HS-5 (cell line): Measurements from ENCODE around the gene MAVS.
A peak's percentile ranks its signal among the peaks of the same experiment; 100 is the strongest.
"Not testable (repeated sequence)": the region's sequence is repeated elsewhere in the genome, so short reads cannot be mapped to it uniquely, and the experiment has no call there.

ENCODE experiments used
- DNase-seq: peaks from one replicate; pipeline ENCODE4 v3.0.0-alpha.2; 2012; ENCODE audit warnings: low read depth

Gene MAVS

DNA sequence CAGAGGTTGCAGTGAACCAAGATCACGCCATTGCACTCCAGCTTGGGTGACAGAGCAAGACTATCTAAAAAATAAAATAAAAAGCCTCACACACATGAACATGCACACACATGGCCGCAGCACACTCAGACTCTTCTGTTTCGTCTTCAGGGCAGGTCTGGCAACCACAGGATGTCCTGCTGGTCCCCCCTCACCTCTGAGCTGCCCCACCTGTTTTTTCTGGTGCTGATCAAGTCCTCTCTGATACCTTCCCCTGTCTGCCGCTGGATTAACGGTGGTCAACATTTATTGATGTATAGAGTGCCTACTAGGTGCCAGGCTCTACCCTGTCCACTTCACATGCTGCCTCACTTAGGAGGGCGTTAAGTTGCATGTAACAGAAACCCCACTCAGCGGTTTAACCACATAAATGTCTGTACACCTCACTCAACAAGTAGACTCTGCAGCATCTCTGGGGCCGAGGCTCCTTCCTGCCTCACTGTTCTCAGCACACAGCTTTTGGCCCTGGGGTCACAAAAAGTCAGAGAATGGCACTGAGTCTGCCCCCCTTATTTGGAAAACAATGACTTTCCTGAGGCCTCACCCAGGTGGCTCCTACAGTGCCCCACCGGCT, 30.8 kb upstream of the MAVS start:
- DNase-seq, result no peak

DNA sequence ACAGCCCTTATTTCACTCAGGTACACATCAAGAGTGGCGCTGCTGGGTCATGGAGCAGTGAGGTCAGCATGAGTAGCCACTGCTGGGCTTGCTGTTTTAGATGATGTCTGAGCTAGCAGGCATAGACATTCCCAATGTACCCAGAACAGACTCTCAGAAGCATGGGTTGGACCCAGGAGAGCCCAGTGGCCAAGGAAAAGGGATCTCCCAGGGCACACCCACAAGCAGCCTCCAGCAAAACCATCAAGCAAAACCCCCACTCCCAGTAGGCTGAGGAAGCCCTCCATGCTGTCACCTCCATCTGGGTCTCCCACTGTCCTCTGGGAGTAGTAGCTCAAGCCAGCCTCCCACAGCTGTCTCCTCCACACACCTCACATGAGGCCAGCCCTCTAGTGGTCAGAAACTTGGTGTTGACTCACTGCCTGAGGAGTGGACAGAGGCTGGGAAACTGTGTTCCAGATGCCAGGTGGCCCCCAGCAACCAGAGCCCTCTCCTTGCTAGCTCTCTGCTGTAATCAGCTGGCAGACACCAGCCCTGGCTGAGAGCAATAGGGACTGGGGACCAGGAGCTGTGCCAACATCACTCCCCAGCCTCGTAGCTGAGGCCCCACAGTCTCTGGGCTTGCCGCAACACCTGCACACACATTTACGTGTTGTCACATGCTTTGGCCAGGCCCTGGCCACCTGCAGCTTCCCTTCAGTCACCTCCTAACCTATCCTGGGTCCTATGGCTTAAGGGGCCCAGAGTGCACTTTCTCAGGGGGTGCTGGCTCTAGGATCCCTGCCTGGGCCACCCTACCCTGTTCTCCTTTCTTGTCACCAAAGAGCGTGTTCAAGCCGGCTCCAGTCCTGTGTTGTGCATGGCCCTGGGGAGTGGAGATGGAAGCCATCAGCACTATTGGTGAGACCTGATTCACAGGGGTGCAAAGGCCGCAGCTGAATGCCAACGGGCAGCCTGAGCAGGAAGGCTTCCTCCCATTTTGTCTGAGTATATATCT, 28.2 kb upstream of the MAVS start:
- DNase-seq, result peak; percentile 56

DNA sequence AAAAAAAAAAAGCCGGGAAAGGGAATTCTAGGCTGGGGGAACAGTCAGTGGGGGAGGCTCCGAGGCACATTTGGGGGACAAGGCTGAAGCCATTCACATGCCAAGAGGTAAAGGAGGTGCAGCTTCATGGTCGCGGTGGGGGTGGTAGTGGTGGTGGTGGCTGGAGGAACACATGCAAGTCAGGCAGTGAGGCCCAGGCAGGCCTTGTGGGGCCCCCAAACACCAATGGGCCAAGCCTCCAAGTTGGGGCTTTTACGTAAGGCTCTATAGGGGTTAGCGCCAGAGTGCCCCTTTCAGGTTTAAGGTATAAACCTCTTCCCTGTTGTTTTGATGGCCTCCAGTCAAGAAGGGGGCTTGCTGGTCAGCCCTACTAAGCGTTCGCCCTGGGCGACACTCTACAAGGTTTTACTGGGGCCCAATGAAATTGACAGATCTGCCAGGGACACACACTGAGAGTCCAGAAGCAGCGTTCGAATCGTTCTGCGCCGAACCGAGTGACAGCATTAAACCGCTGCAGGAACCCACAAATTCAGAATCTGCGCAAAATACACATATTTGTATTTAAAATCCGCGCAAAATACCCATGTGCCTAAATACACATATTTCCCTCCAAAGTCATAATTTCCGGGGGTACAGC, 27.1 kb upstream of the MAVS start:
- no peak for DNase-seq

DNA sequence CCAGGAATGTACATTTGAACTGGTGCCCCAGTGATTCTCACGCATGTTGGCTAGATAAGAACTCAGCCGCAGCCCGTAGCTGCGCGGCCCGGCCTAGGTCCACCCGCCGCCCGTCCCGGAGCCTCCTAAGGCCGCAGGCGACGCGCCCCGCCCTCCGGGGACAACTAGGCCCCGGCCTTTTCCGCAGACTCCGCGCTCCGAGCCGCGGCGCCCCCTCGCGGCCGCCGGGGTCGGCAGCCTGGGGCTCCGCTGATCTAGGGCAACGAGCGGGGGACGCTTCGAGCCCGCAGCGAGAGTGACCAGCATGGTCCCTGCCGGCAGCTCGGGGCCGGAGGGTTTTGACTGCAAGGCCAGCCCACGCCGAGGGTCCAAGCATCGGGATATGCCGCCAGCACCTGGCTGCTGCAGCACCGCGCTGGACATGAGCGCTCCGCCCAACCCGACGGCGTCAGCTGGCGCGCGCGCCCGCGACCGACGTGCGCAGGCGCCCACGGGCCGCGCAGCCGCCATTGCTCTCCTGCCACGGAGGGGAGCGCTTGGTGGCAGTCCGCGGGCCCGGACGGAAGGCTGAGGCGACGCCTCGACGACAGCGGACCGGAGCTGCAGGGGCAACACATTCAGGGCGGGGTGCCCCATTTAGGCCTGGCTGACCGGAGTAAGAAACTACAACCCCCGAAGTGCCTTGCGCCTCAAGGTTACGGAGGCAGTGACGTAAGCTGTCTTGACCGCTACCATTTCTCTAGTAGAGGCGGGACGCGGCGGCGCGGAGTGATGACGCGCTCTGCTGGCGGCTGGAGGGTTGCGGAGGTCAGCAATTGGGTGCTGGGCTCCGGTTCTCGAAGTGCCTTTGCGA, 26.4 kb upstream of the MAVS start, which contains the start of gene AP5S1:
AP5S1 (plus strand) TSS at position 500 of the 853 bp plus-strand sequence. CDS start 1,571 bp downstream, outside the sequence.
- DNase-seq, result peak; percentile 91

DNA sequence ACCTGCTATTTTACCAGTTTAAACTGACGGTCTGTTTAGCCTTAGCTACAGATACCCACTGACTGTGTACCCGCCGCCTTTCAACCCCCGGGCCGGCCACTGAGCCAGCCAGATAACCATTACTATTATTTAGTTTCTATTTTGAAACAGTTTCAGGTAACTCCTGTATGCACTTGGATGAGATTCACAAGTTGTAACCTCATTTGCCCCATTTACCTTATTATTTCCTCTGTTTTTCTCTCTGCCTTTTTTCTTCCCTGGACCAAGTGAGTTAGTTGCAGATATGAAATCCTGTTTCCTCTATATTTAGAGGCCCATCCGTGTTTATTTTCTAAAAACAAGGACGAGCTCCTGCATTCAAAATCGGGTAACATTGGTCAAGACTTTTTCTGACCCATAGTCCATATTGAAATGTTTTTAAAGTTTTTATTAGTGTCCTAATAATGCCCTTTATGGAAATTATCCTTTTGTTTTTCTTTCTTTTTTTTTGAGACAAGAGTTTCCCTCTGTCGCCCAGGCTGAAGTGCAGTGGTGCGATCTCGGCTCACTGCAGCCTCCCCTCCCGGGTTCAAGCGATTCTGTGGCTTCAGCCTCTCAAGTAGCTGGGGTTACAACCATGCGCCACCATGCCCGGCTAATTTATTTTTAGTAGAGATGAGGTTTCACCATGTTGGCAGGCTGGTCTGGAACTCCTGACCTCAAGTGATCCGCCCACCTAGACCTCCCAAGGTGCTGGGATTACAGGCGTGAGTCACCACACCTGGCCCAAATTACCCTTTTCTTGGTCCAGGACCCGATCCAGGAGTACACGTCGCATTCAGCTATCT, 25.5 kb upstream of the MAVS start:
- DNase-seq, result no peak

DNA sequence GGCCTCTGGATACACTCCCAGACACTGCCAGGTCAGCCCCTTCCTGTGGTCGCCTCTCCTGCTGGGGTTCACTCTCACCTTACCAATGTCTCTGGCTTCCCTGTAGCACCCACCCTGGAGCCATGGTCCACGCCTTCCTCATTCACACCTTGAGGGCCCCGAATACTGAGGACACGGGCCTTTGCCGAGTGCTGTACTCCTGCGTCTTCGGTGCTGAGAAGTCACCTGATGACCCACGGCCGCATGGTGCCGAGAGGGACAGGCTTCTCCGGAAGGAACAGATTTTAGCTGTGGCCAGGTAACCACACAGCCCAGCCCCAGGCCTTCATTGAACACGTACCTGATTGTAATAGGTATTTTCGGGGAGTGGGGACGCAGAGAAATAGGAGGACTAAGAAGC, 24.6 kb upstream of the MAVS start:
- DNase-seq, result no peak

DNA sequence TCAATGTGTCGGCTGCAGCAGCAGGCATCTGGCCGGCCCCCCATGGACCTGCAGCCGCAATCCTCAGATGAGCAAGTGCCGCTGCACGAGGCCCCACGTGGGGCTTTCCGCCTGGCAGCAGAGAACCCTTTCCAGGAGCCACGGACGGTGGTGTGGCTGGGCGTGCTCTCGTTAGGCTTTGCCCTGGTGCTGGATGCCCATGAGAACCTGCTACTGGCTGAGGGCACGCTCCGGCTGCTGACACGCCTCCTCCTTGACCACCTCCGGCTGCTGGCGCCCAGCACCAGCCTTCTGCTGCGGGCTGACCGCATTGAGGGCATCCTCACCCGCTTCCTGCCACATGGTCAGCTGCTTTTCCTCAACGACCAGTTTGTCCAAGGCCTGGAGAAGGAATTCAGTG, 22.8 kb upstream of the MAVS start:
- no peak for DNase-seq

DNA sequence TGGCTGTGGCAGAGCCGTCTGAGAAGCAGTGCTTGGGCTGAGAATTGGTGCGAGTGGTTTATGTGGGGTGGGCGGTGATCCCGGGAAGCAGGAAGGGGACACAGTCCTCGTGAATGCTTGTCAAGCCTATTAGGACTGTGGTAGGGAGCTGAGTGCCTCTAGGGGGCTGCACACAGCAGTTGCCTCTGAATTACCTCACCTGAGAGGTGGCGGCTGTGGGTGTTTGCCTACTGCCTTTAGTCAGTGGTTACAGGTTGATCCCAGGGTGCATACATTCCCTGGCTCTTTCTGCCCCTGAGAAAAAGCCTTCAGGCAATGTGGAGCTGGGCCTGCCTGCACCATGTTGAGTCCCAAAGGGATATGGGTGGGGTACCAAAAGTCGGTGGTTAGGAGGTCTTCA, 21.1 kb upstream of the MAVS start:
- no peak for DNase-seq

DNA sequence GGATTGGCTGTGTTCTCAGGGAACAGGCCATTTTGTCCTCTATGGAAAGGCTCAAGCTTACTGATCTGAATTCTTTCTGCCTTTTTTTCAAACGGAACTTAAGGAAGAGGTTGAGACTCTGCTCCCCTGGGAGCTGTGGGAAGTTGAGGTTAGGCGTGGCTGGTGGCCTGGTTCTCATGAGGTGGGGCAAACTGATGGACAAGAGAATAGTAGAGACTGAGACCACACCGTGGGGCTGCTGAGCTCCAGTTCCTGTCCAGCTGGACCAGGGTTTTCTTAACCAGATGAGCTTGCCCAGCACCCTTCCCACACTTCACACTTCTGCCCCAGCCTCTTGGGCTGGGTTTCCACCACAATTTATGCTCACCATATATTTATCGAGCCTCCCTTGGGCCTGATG, 20.2 kb upstream of the MAVS start:
- no peak for DNase-seq

DNA sequence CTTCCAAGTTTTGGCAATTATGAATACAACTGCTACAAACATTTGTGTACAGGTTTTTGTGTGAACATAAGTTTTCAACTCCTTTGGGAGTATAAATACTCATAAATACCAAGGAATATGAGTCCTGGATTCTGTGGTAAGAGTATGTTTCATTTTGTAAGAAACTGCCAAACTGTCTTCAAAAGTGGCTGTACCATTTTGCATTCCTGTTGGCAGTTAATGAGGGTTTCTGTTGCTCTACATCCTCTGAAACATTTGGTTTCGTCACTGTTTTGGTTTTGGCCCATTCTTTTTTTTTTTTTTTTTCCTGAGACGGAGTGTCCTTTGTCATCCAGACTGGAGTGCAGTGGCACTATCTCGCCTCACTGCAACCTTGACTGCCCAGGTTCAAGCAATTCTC, 17.8 kb upstream of the MAVS start:
- DNase-seq, result no peak

DNA sequence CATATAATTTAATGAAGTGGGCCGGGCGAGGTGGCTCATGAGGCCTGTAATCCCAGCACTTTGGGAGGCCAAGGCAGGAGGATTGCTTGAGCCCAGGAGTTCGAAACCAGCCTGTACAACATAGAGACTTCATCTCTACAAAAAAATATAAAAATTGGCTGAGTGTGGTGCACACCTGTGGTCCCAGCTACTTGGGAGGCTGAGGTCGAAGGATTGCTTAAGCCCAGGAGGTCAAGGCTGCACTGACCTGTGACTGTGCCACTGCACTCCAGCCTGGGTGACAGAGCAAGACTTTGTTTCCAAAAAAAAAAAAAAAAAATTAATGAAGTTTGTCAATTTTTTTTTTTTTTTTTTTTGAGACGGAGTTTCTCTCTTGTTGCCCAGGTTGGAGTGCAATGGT, 16.7 kb upstream of the MAVS start:
- not testable (repeated sequence) for DNase-seq

DNA sequence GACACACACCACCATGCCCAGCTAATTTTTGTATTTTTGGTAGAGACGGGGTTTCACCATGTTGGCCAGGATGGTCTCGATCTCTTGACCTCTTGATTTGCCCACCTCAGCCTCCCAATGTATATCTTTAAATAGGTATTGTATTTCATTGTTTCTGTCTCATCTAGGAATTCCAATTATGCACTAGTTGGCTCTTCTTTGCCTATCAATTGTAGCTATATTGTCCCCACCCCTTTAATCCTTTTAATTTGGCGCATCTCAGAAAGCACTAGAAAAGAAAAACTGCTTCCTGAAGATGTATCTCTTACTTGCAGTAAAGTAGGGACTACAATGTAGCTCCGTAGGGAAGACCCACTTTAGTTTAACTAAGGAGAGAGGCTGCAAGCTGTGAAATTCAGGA, 10.5 kb upstream of the MAVS start:
- no peak for DNase-seq

DNA sequence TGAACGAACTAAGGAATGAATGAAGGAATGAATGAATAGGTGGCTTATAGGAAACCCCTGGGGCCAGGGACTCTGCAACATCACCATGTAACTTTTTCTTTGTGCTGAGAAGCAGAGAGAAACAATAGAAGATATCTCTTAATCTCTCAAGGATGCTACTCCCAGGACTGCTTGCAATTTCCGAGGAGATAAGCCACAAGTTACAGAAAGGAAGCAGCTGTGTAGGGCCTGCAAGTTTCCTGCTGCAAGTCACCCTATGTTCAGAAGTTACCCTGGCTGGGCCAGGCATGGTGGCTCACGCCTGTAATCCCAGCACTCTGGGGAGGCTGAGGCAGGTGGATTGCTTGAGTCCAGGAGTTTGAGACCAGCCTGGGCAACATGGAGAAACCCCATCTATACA, 7.3 kb upstream of the MAVS start:
- DNase-seq, result no peak

DNA sequence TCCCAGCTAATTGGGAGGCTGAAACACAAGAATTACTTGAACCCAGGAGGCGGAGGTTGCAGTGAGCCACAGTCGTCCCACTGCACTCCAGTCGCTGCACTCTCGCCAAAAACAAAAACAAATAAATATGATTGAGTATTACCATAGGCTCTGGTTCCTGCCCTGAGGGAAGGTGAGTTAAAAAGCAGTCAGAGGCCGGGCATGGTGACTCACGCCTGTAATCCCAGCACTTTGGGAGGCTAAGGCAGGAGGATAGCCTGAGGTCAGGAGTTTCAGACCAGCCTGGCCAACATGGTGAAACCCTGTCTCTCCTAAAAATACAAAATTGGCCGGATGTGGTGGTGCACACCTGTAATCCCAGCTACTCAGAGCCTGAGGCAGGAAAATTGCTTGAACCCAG, 6.4 kb upstream of the MAVS start:
- DNase-seq, result not testable (repeated sequence)

DNA sequence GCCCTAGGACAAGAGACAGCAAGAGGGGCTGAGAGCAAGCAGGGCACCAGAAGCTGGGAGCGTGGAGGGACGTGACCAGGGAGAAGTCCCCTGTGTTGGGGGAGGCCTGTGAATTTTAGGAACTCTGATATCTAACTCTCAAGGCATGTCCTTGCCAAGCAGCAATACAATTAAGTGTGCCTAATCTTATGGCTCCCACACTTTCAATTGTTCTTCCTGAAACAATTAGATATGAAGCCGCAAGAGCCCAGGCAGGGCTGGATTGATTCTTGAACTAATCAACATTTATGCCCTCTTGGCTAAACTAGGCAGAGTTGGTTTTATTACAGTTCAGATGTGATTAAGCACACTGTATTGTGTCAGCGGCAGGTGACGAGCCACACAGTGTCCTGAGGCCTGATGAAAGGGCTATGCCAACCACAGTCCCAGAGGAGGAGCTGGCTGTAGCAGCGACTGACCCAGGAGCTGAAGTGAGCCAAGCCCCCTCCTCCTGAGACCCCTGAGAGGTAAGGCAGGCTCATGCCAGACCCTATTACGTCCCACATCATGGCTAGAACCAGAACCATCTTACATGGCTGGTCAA, 4.2 kb upstream of the MAVS start:
- DNase-seq, result no peak

DNA sequence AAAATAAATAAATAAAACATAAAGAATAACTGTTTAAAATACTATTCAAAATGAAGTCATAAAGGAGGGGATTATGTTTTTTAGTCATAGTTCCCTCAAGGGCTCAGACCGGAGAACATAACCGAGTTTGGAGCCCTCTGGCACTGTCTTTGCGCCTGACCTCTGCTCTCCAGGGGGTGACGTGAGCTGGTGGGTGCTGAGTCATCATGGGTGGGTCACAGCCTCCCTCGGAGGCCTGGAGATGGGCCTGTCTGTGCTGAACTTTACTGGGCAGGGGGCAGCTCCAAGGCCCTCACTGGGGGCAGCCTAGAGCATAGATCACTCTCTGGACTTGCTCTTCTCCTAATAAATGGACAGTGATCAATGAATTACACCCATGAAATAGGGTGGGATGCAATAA, 3.1 kb upstream of the MAVS start:
- DNase-seq, result no peak

DNA sequence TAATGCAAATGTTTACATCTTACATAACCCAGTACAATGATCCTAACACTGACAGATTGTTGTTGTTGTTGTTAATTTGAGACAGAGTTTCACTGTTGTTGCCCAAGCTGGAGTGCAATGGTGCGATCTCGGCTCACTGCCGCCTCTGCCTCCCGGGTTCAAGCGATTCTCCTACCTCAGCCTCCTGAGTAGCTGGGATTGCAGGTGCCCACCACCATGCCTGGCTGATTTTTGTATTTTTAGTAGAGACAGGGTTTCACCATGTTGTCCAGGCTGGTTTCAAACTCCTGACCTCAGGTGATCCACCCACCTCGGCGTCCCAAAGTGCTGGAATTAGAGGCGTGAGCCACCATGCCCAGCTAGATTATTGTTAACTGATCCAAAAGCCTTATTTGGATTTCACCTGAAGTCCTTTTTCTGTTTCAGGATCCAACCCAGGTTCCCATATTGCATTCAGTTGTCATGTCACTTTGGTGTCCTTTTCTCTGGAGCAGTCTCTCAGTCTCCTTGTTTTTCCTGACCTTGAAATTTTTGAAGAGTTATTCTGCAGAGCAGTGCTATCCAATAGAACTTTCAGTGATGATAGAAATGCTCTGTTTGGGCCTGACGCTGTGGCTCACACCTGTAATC, 2.5 kb upstream of the MAVS start:
- not testable (repeated sequence) for DNase-seq

DNA sequence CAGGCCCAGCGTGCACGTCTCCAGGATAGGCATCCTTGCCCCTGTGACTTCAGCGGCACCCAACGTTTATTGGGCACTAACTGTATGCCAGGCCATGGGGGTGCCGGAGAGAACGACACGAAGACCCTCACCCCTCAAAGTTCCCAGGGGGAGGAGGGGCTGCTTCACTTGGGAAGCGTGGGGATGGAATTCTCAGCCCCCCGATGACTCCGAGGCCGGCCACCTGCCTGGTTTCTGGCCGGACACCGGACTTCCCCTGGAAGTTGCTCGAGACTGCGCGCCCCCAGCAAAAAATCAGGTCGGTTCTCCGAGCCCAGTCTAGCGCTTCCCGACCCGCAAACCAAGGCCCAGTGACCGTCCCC, 275 bp upstream of the MAVS start:
- DNase-seq, result no peak

DNA sequence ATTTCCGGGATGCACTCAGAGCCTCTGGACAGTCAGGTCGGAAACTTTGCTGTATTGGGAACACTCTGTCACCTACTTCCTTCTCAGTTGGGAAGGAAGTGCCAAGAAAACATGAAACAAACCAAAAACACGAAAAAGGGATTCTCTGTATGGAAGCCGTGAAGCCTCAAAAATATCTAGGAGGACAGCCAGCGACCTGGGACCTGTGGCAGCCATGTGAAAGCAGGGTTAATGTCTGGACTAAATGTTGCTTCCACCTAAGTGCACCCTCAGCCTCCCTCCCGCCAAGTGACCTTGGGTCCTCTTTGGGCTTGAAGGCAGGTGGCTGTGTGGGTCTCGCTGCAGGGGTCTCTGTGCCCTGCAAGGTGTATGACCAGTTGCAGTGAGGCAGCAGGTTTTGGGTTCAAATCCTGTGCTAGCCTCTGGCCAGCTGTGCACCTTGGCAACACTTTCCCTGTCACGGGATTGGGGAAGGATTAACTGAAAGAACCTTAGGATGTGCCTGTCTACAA, 851 bp downstream of the MAVS start:
- DNase-seq, result no peak

DNA sequence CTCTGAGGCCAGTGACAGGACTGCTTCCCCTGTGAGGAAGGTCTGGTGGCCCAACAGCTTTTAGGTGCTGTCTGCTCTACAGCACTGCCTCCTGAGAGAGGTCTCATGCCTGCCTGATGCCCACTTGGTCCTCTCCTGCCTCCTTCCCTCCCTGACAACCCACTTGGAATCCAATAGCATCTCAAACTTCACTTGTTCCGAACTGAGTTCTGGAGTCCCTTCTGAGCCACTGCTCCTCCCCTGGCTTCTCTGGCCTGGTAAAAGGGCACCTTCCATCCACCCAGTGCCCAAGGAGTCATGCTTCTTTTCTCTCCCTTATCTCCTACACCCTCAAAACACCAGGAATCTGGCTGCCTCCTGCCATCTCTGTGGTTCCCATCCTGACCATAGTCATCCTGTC, 1.9 kb downstream of the MAVS start:
- DNase-seq, result no peak
